CD14-positive monocyte (primary cell): ENCODE data around the gene SATB2. TPM values are rescaled to one million over a fixed set of nuclear protein-coding genes. Genes with fewer than 3 reads are reported as not detected.

Experiments
- DNase-seq, 3 donors: peaks; one replicate each; pipeline ENCODE4 v3.0.0-alpha.2; 2011 to 2022
- H2AFZ ChIP-seq: 2 replicates; pipeline ENCODE4 v1.6.0; 2012; ENCODE audit warnings: mild to moderate bottlenecking, low read depth, low read length, inconsistent platforms; ENCODE audit not compliant: insufficient read depth, poor library complexity, severe bottlenecking
- H3K27ac ChIP-seq, 2 donors: 1 replicate in 1 of 2; 2 replicates in 1 of 2; pipeline ENCODE4 v1.5.1; 2012 to 2013; ENCODE audit warnings: low read length in 2 of 2, control low read depth in 1 of 2, inconsistent platforms in 1 of 2, low read depth in 1 of 2, mild to moderate bottlenecking in 1 of 2
- H3K27me3 ChIP-seq, 2 donors: one replicate each; pipeline versions ENCODE4 v1.6.0 to v1.6.1; 2011 to 2013; ENCODE audit warnings: low read length in 2 of 2; ENCODE audit not compliant: control insufficient read depth in 2 of 2, insufficient read depth in 2 of 2
- H3K36me3 ChIP-seq, 2 donors: replicated peaks in 1 of 2; 1 replicate in 1 of 2; 2 replicates in 1 of 2; pipeline versions ENCODE4 v1.5.1 to v1.6.1; 2012 to 2013; ENCODE audit warnings: low read length in 2 of 2, control low read depth in 1 of 2, inconsistent platforms in 1 of 2, mild to moderate bottlenecking in 1 of 2; ENCODE audit not compliant: insufficient read depth in 2 of 2, control insufficient read depth in 1 of 2
- H3K4me1 ChIP-seq, 2 donors: 1 replicate in 1 of 2; 2 replicates in 1 of 2; pipeline versions ENCODE4 v1.5.1 to v1.6.1; 2012 to 2013; ENCODE audit warnings: low read length in 2 of 2, control low read depth in 1 of 2, inconsistent platforms in 1 of 2, mild to moderate bottlenecking in 1 of 2, moderate library complexity in 1 of 2; ENCODE audit not compliant: insufficient read depth in 2 of 2, control insufficient read depth in 1 of 2
- H3K4me2 ChIP-seq: replicated peaks from 2 replicates; pipeline ENCODE3; 2012; ENCODE audit warnings: low read length, moderate library complexity, mild to moderate bottlenecking; ENCODE audit not compliant: poor library complexity, severe bottlenecking; ENCODE audit errors: extremely low read depth
- H3K4me3 ChIP-seq, 3 experiments: fragments of 200-600 bp in 1 of 3; sonication (generic) in 1 of 3; replicated peaks in 1 of 3; 1 replicate in 2 of 3; 2 replicates in 1 of 3; pipeline ENCODE4 v1.5.1; 2011 to 2013; ENCODE audit warnings: low read length in 3 of 3, mild to moderate bottlenecking in 3 of 3, control low read depth in 2 of 3, low read depth in 2 of 3, inconsistent platforms in 1 of 3, moderate library complexity in 1 of 3
- H3K79me2 ChIP-seq: 2 replicates; pipeline ENCODE4 v1.6.0; 2012; ENCODE audit warnings: mild to moderate bottlenecking, control low read depth, inconsistent platforms, low read length, moderate library complexity; ENCODE audit not compliant: insufficient read depth
- H3K9ac ChIP-seq: 2 replicates; pipeline ENCODE4 v1.6.0; 2017; ENCODE audit warnings: low read length, mild to moderate bottlenecking; ENCODE audit not compliant: insufficient read depth, poor library complexity, severe bottlenecking
- H3K9me3 ChIP-seq, 2 donors: replicated peaks in 1 of 2; 1 replicate in 1 of 2; 2 replicates in 1 of 2; pipeline versions ENCODE4 v1.5.1 to v1.6.1; 2012 to 2013; ENCODE audit warnings: low read length in 2 of 2, control low read depth in 1 of 2; ENCODE audit not compliant: control insufficient read depth in 1 of 2, insufficient read depth in 1 of 2
- H4K20me1 ChIP-seq: 2 replicates; pipeline ENCODE4 v1.6.0; 2012; ENCODE audit warnings: mild to moderate bottlenecking, low read length, control low read depth, moderate library complexity; ENCODE audit not compliant: insufficient read depth
- H3K27ac Mint-ChIP-seq, 7 donors: one replicate each; pipeline ENCODE4 v1.8.0; 2020; ENCODE audit warnings: mild to moderate bottlenecking in 7 of 7, mixed read lengths in 7 of 7, moderate library complexity in 6 of 7, inconsistent platforms in 2 of 7
- H3K27me3 Mint-ChIP-seq, 3 donors: one replicate each; pipeline ENCODE4 v1.8.0; 2021 to 2022; ENCODE audit warnings: low read depth in 3 of 3, mild to moderate bottlenecking in 3 of 3, mixed read lengths in 3 of 3, moderate library complexity in 3 of 3, inconsistent platforms in 1 of 3
- H3K36me3 Mint-ChIP-seq, 2 donors: one replicate each; pipeline ENCODE4 v1.8.0; 2020; ENCODE audit warnings: mixed read lengths in 2 of 2, inconsistent platforms in 1 of 2, mild to moderate bottlenecking in 1 of 2
- H3K4me1 Mint-ChIP-seq: one replicate; pipeline ENCODE4 v1.8.0; 2020; ENCODE audit warnings: mild to moderate bottlenecking, mixed read lengths
- H3K4me3 Mint-ChIP-seq, 2 donors: one replicate each; pipeline ENCODE4 v1.8.0; 2020; ENCODE audit warnings: mild to moderate bottlenecking in 2 of 2, mixed read lengths in 2 of 2, moderate library complexity in 1 of 2
- H3K9me3 Mint-ChIP-seq, 7 donors: one replicate each; pipeline ENCODE4 v1.8.0; 2020 to 2022; ENCODE audit warnings: mixed read lengths in 7 of 7, mild to moderate bottlenecking in 6 of 7, moderate library complexity in 6 of 7, inconsistent platforms in 2 of 7
- CTCF ChIP-seq: fragments of 200-600 bp; IDR thresholded peaks from one replicate; pipeline ENCODE4 v1.8.0; 2022; ENCODE audit warnings: antibody characterized with exemption, mild to moderate bottlenecking
- WGBS: methylation state at CpG from one replicate; pipeline ENCODE4 v1.1.5; 2013; ENCODE audit warnings: missing lambda C conversion rate; ENCODE audit not compliant: insufficient coverage; 5-methylcytosine and 5-hydroxymethylcytosine counted together
- intact Hi-C, 2 donors: fragments of 100-400 bp; cut with micrococcal nuclease; formaldehyde crosslinking; loops; one replicate each; pipeline versions ENCODE4 v1.15.0 to v1.15.1; 2023
- polyA plus RNA-seq, 3 donors: library from polyadenylated mRNA; depleted of rRNA in 1 of 3; unstranded in 2 of 3; stranded (reverse) in 1 of 3; fragments of 300-500 nt in 2 of 3; fragments of >200 nt in 1 of 3; fragmentation: Illumina TruSeq in 2 of 3; gene quantifications; 1 replicate in 2 of 3; 2 replicates in 1 of 3; pipeline ENCODE4 v1.2.3, GENCODE V29; 2012 to 2021

SATB2 gene
- polyA plus RNA-seq, 3 donors = 0.13 to 0.69 (median 0.14) TPM

GRCh38 chr2:199428291-199428690 is 29.4 kb downstream of the SATB2 start:
- H3K4me2 ChIP-seq = no peak overlapping the region

DNA sequence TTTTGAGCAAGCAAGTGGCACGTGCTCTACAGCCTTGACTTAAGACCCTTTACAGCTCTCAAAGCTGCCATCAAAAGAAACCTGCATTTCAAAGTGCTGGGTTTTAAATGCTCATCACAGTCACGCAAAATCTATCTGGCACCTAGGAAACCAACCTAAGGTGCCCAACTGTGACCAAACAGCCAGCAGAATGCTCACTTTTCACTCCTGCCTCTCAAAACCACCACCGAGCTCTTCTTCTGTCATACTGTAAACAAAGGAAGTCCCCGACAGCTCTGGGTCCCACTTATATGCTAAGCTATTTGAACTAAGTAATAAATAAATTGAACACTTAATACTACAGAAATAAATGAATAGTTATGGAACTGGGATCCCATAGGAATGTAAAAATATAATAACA is 33.6 kb downstream of the SATB2 start:
- no peaks in the 10 kb centered on the region for H3K79me2 ChIP-seq
- WGBS = 93% methylated on average over 2 of the region's 4 CpGs
- no peaks in the 10 kb centered on the region for H3K36me3 Mint-ChIP-seq

More at GRCh38 chr2:199428291-199428690, 29.4 kb downstream of the SATB2 start:
- H3K27ac ChIP-seq = no peak overlapping the region
- Mint-ChIP-seq H3K4me1 (no peaks in the 10 kb centered on the region), H3K4me3 (no peak overlapping the region), H3K27me3 (peaks cover 5 to 7% (median 7%) of the 10 kb centered on the region in 3 donors), H3K9me3 (peaks cover 0 to 3% (median 0%) of the 10 kb centered on the region in 7 donors), H3K36me3 (peaks cover 0 to 2% of the 10 kb centered on the region in 2 donors), H3K27ac (no peak overlapping the region)
- WGBS = no CpG with 5 or more reads among the region's 3 CpGs
- DNase-seq = no peak
- no peaks in the 10 kb centered on the region for H3K27me3 ChIP-seq
- H3K9ac ChIP-seq = no peak overlapping the region
- intact Hi-C loops = no loop called here
- no peaks in the 10 kb centered on the region for H4K20me1 ChIP-seq
- H2AFZ ChIP-seq = no peak overlapping the region
- H3K4me3 ChIP-seq = no peak overlapping the region
- no peaks in the 10 kb centered on the region for H3K79me2 ChIP-seq
- H3K4me1 ChIP-seq = no peaks in the 10 kb centered on the region
- TF ChIP-seq CTCF = no peak
- H3K36me3 ChIP-seq = no peaks in the 10 kb centered on the region
- no peaks in the 10 kb centered on the region for H3K9me3 ChIP-seq

More for the DNA sequence above, 33.6 kb downstream of the SATB2 start:
- Mint-ChIP-seq H3K27ac (no peak overlapping the region), H3K4me3 (no peak overlapping the region), H3K9me3 (no peaks in the 10 kb centered on the region), H3K27me3 (peaks cover 2 to 7% (median 4%) of the 10 kb centered on the region in 3 donors), H3K4me1 (no peaks in the 10 kb centered on the region)
- Histone ChIP-seq H3K9me3 (no peaks in the 10 kb centered on the region), H3K4me1 (no peaks in the 10 kb centered on the region), H3K27me3 (no peaks in the 10 kb centered on the region), H3K27ac (no peak overlapping the region), H3K4me3 (no peak overlapping the region), H3K4me2 (no peak overlapping the region), H4K20me1 (no peaks in the 10 kb centered on the region), H3K9ac (no peak overlapping the region), H2AFZ (no peak overlapping the region), H3K36me3 (no peaks in the 10 kb centered on the region)
- no peak for DNase-seq
- no peak for TF ChIP-seq CTCF
- intact Hi-C loops = no loop called here
